Neural progenitor cell (in vitro differentiated cells): ENCODE results near the gene S100A3.

Experiments
- CTCF ChIP-seq: fragments of 200-600 bp; sonication (generic); IDR thresholded peaks from 2 replicates; pipeline ENCODE4 v1.5.1; 2017; ENCODE audit warnings: antibody characterized with exemption, mild to moderate bottlenecking
- EZH2 ChIP-seq: fragments of 200-600 bp; sonication (generic); IDR thresholded peaks from 2 replicates; pipeline ENCODE4 v1.6.1; 2017; ENCODE audit warnings: antibody characterized with exemption, mild to moderate bottlenecking, moderate library complexity
- EZH2phosphoT487 ChIP-seq: fragments of 200-600 bp; sonication (generic); IDR thresholded peaks from 2 replicates; pipeline ENCODE4 v1.6.1; 2017; ENCODE audit warnings: antibody characterized with exemption

- TF ChIP-seq CTCF (no peak), EZH2 (no peak), EZH2phosphoT487 (no peak)
Measured at GRCh38 chr1:153550398-153550758, 1.3 kb upstream of the S100A3 start.
